SU-DHL-6 (cell line): Measurements from ENCODE around the gene OR7C1.

ENCODE experiments used
- H2AFZ ChIP-seq: fragments of 200-600 bp; sonication (generic); 2 replicates; pipeline ENCODE4 v1.6.1; 2014; ENCODE audit warnings: low read depth, mild to moderate bottlenecking, moderate library complexity, mixed read lengths, antibody characterized with exemption, low read length; ENCODE audit not compliant: severe bottlenecking
- H3F3A ChIP-seq: fragments of 200-600 bp; shearing (Covaris generic); 2 replicates; pipeline ENCODE4 v1.6.0; 2016; ENCODE audit warnings: antibody characterized with exemption, mild to moderate bottlenecking; ENCODE audit not compliant: insufficient read depth
- H3K27ac ChIP-seq: fragments of 200-600 bp; sonication (generic); 2 replicates; pipeline ENCODE4 v1.5.1; 2016; ENCODE audit warnings: low read depth, mild to moderate bottlenecking, low read length, moderate library complexity, mixed read lengths
- H3K27me3 ChIP-seq: fragments of 200-600 bp; sonication (generic), shearing (Covaris generic); 2 replicates; pipeline ENCODE4 v1.6.0; 2014; ENCODE audit warnings: mild to moderate bottlenecking, low read length
- H3K36me3 ChIP-seq: fragments of 200-600 bp; sonication (generic); 2 replicates; pipeline ENCODE4 v1.6.1; 2014; ENCODE audit warnings: mild to moderate bottlenecking, low read length, mixed read lengths
- H3K4me2 ChIP-seq: fragments of 300-600, 200-600 bp; shearing (Covaris generic), sonication (generic); 2 replicates; pipeline ENCODE4 v1.6.0; 2014; ENCODE audit warnings: low read length, low read depth, mild to moderate bottlenecking; ENCODE audit not compliant: poor library complexity, severe bottlenecking
- H3K4me3 ChIP-seq: fragments of 200-600 bp; sonication (generic); 2 replicates; pipeline ENCODE4 v1.5.1; 2014; ENCODE audit warnings: antibody characterized with exemption, low read length, mild to moderate bottlenecking, mixed read lengths; ENCODE audit not compliant: insufficient read depth, poor library complexity, severe bottlenecking
- H3K79me2 ChIP-seq: fragments of 200-600 bp; sonication (generic); 2 replicates; pipeline ENCODE4 v1.6.1; 2014; ENCODE audit warnings: mild to moderate bottlenecking, low read length, moderate library complexity; ENCODE audit not compliant: insufficient read depth
- H3K9ac ChIP-seq: fragments of 200-600 bp; sonication (generic); 2 replicates; pipeline ENCODE4 v1.7.0; 2014; ENCODE audit warnings: mild to moderate bottlenecking, low read length
- H3K9me2 ChIP-seq: fragments of 200-600 bp; sonication (generic); replicated peaks from 2 replicates; pipeline ENCODE4 v1.6.1; 2014; ENCODE audit warnings: low read length; ENCODE audit not compliant: insufficient read depth
- H3K9me3 ChIP-seq: fragments of 200-600 bp; sonication (generic); 2 replicates; pipeline ENCODE4 v1.6.1; 2014; ENCODE audit warnings: low read length, mixed read lengths; ENCODE audit not compliant: insufficient read depth
- H4K20me1 ChIP-seq: fragments of 200-600 bp; sonication (generic); 2 replicates; pipeline ENCODE4 v1.6.1; 2014; ENCODE audit warnings: low read depth, mild to moderate bottlenecking, antibody characterized with exemption, low read length, moderate library complexity, mixed read lengths
- CTCF ChIP-seq: fragments of 200-600 bp; sonication (generic); IDR thresholded peaks from one replicate; pipeline ENCODE4 v1.5.1; 2017; ENCODE audit warnings: antibody characterized with exemption, mild to moderate bottlenecking, low read length, moderate library complexity; ENCODE audit not compliant: insufficient read depth, poor library complexity, severe bottlenecking
- EZH2phosphoT487 ChIP-seq: fragments of 200-600 bp; sonication (generic), shearing (Covaris generic); conservative IDR thresholded peaks from 2 replicates; pipeline ENCODE4 v1.6.1; 2018; ENCODE audit warnings: mild to moderate bottlenecking, antibody characterized with exemption, low read length, moderate library complexity, mixed read lengths

OR7C1 gene

GRCh38 chr19:14848822-14849221, 13.8 kb upstream of the OR7C1 start, which contains the start of gene OR7A10:
Gene OR7A10 (minus strand): TSS chr19:14848922. CDS start chr19:14841877, 7,045 bp downstream.
- H3K36me3 ChIP-seq, result no peaks in the 10 kb centered on the region
- H3K9me2 ChIP-seq, result no peaks in the 10 kb centered on the region
- H3K4me3 ChIP-seq, result no peak within 1 kb of the TSS
- H3K4me2 ChIP-seq, result no peak within 1 kb of the TSS
- no peaks in the 10 kb centered on the region for H3K27me3 ChIP-seq
- H3K9ac ChIP-seq, result no peak within 1 kb of the TSS
- TF ChIP-seq EZH2phosphoT487 (no peak), CTCF (no peak)
- H2AFZ ChIP-seq, result no peak within 1 kb of the TSS
- H3K9me3 ChIP-seq, result no peaks in the 10 kb centered on the region
- H3K27ac ChIP-seq, result no peak within 1 kb of the TSS
- no peaks in the 10 kb centered on the region for H4K20me1 ChIP-seq
- no peaks in the 10 kb centered on the region for H3F3A ChIP-seq
- H3K79me2 ChIP-seq, result no peaks in the 10 kb centered on the region

DNA sequence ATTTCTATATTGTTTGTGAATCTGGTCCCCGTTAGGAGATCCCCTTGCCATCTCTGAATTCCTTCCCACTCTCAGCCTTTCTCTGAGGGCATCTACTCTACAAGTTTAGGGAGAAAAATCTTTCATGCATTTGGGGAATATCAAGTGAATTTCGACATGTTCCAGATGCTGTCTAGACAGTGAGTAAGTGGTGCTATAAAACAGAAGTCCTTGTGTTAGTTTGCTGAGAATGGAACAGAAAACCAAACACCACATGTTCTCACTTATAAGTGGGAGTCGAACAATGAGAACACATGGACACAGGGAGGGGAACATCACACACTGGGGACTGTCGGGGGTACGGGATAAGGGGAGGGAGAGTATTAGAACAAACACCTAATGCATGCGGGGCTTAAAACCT, 8.6 kb upstream of the OR7C1 start:
- no peak overlapping the region for H3K9ac ChIP-seq
- no peaks in the 10 kb centered on the region for H3K79me2 ChIP-seq
- no peak overlapping the region for H3K4me2 ChIP-seq
- H3K9me3 ChIP-seq, result no peaks in the 10 kb centered on the region
- H3F3A ChIP-seq, result no peaks in the 10 kb centered on the region
- H3K9me2 ChIP-seq, result no peaks in the 10 kb centered on the region
- H3K36me3 ChIP-seq, result no peaks in the 10 kb centered on the region
- no peak overlapping the region for H3K27ac ChIP-seq
- no peaks in the 10 kb centered on the region for H3K27me3 ChIP-seq
- no peak overlapping the region for H2AFZ ChIP-seq
- H4K20me1 ChIP-seq, result no peaks in the 10 kb centered on the region
- H3K4me3 ChIP-seq, result no peak overlapping the region
- TF ChIP-seq CTCF, result no peak
- no peak for TF ChIP-seq EZH2phosphoT487

GRCh38 chr19:14843169-14843568, 8.2 kb upstream of the OR7C1 start:
- Histone ChIP-seq H3F3A (no peaks in the 10 kb centered on the region), H3K79me2 (no peaks in the 10 kb centered on the region), H4K20me1 (no peaks in the 10 kb centered on the region), H3K9ac (no peak overlapping the region), H3K9me3 (no peaks in the 10 kb centered on the region), H3K4me2 (no peak overlapping the region), H2AFZ (no peak overlapping the region), H3K27ac (no peak overlapping the region), H3K9me2 (no peaks in the 10 kb centered on the region), H3K27me3 (no peaks in the 10 kb centered on the region), H3K4me3 (no peak overlapping the region), H3K36me3 (no peaks in the 10 kb centered on the region)
- no peak for TF ChIP-seq CTCF
- no peak for TF ChIP-seq EZH2phosphoT487
